HepG2 (cell line): Measurements from ENCODE around the gene KRTAP1-3. TPM values are rescaled to one million over a fixed set of nuclear protein-coding genes. Genes with fewer than 3 reads are reported as not detected.

Source experiments
- ATAC-seq: fragments of 200-7000 bp; cut with Tn5 transposase; 3 replicates; pipeline ENCODE4 v1.9.1; 2020; ENCODE audit warnings: mild to moderate bottlenecking, moderate library complexity
- BruUV-seq: library from RNA; stranded (reverse); fragments of 400-500 nt; replicated peaks from 2 replicates; lab custom pipeline; 2021; lab: Mats Ljungman, UMichigan
- CTCF ChIA-PET: fragments of 300-600 bp; formaldehyde crosslinking; extraction: SDS; loops from one replicate; lab custom pipeline; 2021; ENCODE audit warnings: low total read pairs, inconsistent platforms, low intra/inter-chr PET ratio; lab: Yijun Ruan, JAX
- POLR2A ChIA-PET: fragments of 350-600 bp; sonication (Branson Sonifier 250); formaldehyde crosslinking; loops from one replicate; lab custom pipeline; 2020; ENCODE audit warnings: antibody characterized with exemption, inconsistent platforms; lab: Yijun Ruan, JAX
- DNase-seq: peaks from one replicate; pipeline ENCODE4 v3.0.0-alpha.2; 2015; ENCODE audit warnings: low spot score
- FAIRE-seq: peaks from 3 replicates; lab custom pipeline; 2011; peaks lifted over from hg19 to GRCh38; lab: Jason Lieb, UNC
- H2AFZ ChIP-seq: one replicate; pipeline ENCODE4 v1.6.1; 2011; ENCODE audit warnings: low read length, inconsistent platforms
- H3K27ac ChIP-seq: fragments of 300-600 bp; 3 replicates; pipeline ENCODE4 v1.8.0; 2011; ENCODE audit warnings: mixed run types, mild to moderate bottlenecking, mixed read lengths, low read length, inconsistent platforms; ENCODE audit not compliant: insufficient read depth; ENCODE audit errors: extremely low read length
- H3K27me3 ChIP-seq, 2 experiments: fragments of 200-600 bp in 1 of 2; 2 replicates in 1 of 2; 3 replicates in 1 of 2; pipeline versions ENCODE4 v1.6.0 to v1.8.0; 2011; ENCODE audit warnings: low read length in 2 of 2, mild to moderate bottlenecking in 2 of 2, moderate library complexity in 2 of 2, inconsistent platforms in 1 of 2; ENCODE audit not compliant: insufficient read depth in 2 of 2, control insufficient read depth in 1 of 2
- H3K36me3 ChIP-seq, 2 experiments: fragments of 200-600 bp in 1 of 2; replicated peaks in 1 of 2; 2 replicates in 1 of 2; 3 replicates in 1 of 2; pipeline versions ENCODE4 v1.5.1 to v1.8.0; 2011; ENCODE audit warnings: low read length in 2 of 2, inconsistent platforms in 1 of 2; ENCODE audit not compliant: insufficient read depth in 2 of 2, control insufficient read depth in 1 of 2
- H3K4me1 ChIP-seq: 2 replicates; pipeline ENCODE4 v1.5.1; 2012; ENCODE audit warnings: low read length, inconsistent platforms; ENCODE audit not compliant: insufficient read depth
- H3K4me2 ChIP-seq: 2 replicates; pipeline ENCODE4 v1.6.0; 2011; ENCODE audit warnings: low read depth, low read length, inconsistent platforms
- H3K4me3 ChIP-seq, 3 experiments: fragments of 200-600 bp in 1 of 3; sonication (generic), shearing (Covaris generic) in 1 of 3; replicated peaks in 1 of 3; 2 replicates each; pipeline ENCODE4 v1.5.1; 2011 to 2016; ENCODE audit warnings: low read length in 3 of 3, inconsistent platforms in 2 of 3, low read depth in 2 of 3, mild to moderate bottlenecking in 2 of 3, control low read depth in 1 of 3, mixed read lengths in 1 of 3; ENCODE audit not compliant: insufficient read depth in 1 of 3
- H3K79me2 ChIP-seq: one replicate; pipeline ENCODE4 v1.6.1; 2011; ENCODE audit warnings: low read length, inconsistent platforms; ENCODE audit not compliant: insufficient read depth
- H3K9ac ChIP-seq: 2 replicates; pipeline ENCODE4 v1.6.0; 2011; ENCODE audit warnings: mild to moderate bottlenecking, low read depth, low read length, inconsistent platforms; ENCODE audit not compliant: insufficient read depth
- H3K9me3 ChIP-seq: 2 replicates; pipeline ENCODE4 v1.5.1; 2012; ENCODE audit warnings: mild to moderate bottlenecking, low read length
- H4K20me1 ChIP-seq: 2 replicates; pipeline ENCODE4 v1.6.0; 2011; ENCODE audit warnings: inconsistent platforms, mild to moderate bottlenecking, low read length, moderate library complexity; ENCODE audit not compliant: insufficient read depth
- MZF1 ChIP-seq: sonication (generic); formaldehyde crosslinking; IDR thresholded peaks from 2 replicates; pipeline ENCODE4 v1.8.1; 2023; ENCODE audit warnings: mild to moderate bottlenecking, missing genetic modification reagents, borderline replicate concordance
- NAIF1 ChIP-seq: sonication (generic); formaldehyde crosslinking; IDR thresholded peaks from 2 replicates; pipeline ENCODE4 v1.5.0; 2020; ENCODE audit warnings: mild to moderate bottlenecking, missing genetic modification reagents, borderline replicate concordance
- PCBP2 ChIP-seq: fragments of 200-400 bp; formaldehyde crosslinking; optimal IDR thresholded peaks from 2 replicates; pipeline ENCODE3; 2018; ENCODE audit warnings: low read length, low read depth; ENCODE audit not compliant: poor library complexity, severe bottlenecking
- PHF21A ChIP-seq: sonication (generic); formaldehyde crosslinking; IDR thresholded peaks from 2 replicates; pipeline ENCODE4 v1.5.0; 2020; ENCODE audit warnings: mild to moderate bottlenecking, missing genetic modification reagents
- RCOR2 ChIP-seq: IDR thresholded peaks from 2 replicates; pipeline ENCODE4 v1.6.1; 2016; ENCODE audit warnings: missing biosample characterization, missing genetic modification reagents
- RXRB ChIP-seq: IDR thresholded peaks from 2 replicates; pipeline ENCODE4 v1.6.1; 2016; ENCODE audit warnings: borderline replicate concordance, missing genetic modification reagents, missing compliant biosample characterization
- SMYD3 ChIP-seq: sonication (generic); formaldehyde crosslinking; IDR thresholded peaks from 2 replicates; pipeline ENCODE4 v1.8.1; 2023; ENCODE audit warnings: mild to moderate bottlenecking, missing genetic modification reagents
- WIZ ChIP-seq: sonication (generic); formaldehyde crosslinking; IDR thresholded peaks from 2 replicates; pipeline ENCODE4 v1.5.1; 2020; ENCODE audit warnings: mild to moderate bottlenecking, missing genetic modification reagents
- ZBTB8A ChIP-seq: sonication (generic); formaldehyde crosslinking; IDR thresholded peaks from 2 replicates; pipeline ENCODE4 v1.4.0; 2020; ENCODE audit warnings: mild to moderate bottlenecking, low read depth, missing genetic modification reagents, borderline replicate concordance
- ZFYVE20 ChIP-seq: sonication (generic); formaldehyde crosslinking; IDR thresholded peaks from 2 replicates; pipeline ENCODE4 v1.8.0; 2023; ENCODE audit warnings: low read depth, mild to moderate bottlenecking, moderate library complexity, missing genetic modification reagents, borderline replicate concordance
- ZNF747 ChIP-seq: sonication (generic); formaldehyde crosslinking; IDR thresholded peaks from 2 replicates; pipeline ENCODE4 v1.8.1; 2023; ENCODE audit warnings: missing genetic modification reagents, mild to moderate bottlenecking, borderline replicate concordance
- ZNF768 ChIP-seq: sonication (generic); formaldehyde crosslinking; IDR thresholded peaks from 2 replicates; pipeline ENCODE4 v1.4.0; 2020; ENCODE audit warnings: missing genetic modification reagents
- WGBS: methylation state at CpG from one replicate; pipeline ENCODE4 v1.1.6; 2017; ENCODE audit warnings: low lambda C conversion rate; 5-methylcytosine and 5-hydroxymethylcytosine counted together
- in situ Hi-C: cut with HindIII; loops from 2 replicates; pipeline ENCODE4 v1.10.0; 2017; ENCODE audit warnings: low pct_unique_long_range_greater_than_20kb; ENCODE audit not compliant: extremely low pct_ligation_motif_present
- intact Hi-C: fragments of 100-400 bp; cut with micrococcal nuclease; formaldehyde crosslinking; loops from one replicate; pipeline ENCODE4 v1.10.0; 2022; ENCODE audit not compliant: unreplicated experiment
- polyA plus RNA-seq, 8 experiments: library from polyadenylated mRNA; depleted of rRNA in 3 of 8; stranded (reverse) in 7 of 8; unstranded in 1 of 8; fragments of >200 nt; fragmentation: Illumina TruSeq in 4 of 8; extraction: Trizol in 4 of 8; gene quantifications; 2 replicates each; pipeline versions ENCODE4 v1.2.1 to v1.2.3, GENCODE V29; 2011 to 2016; ENCODE audit warnings: low read depth in 4 of 8, missing spikeins in 1 of 8, mixed read lengths in 1 of 8; ENCODE audit not compliant: insufficient read depth in 1 of 8
- total RNA-seq, 5 experiments: library from RNA; depleted of rRNA; stranded (reverse); fragments of >200 nt; fragmentation: Illumina TruSeq; extraction: Trizol; gene quantifications; 2 replicates each; pipeline ENCODE4 v1.2.3, GENCODE V29; 2016; ENCODE audit warnings: low read depth in 1 of 5
- TF ChIP-seq, protein P1 (sequence below): IDR thresholded peaks from 2 replicates; pipeline ENCODE4 v1.6.1; 2016
- TF ChIP-seq, protein P2 (sequence below): sonication (generic); formaldehyde crosslinking; IDR thresholded peaks from 2 replicates; pipeline ENCODE4 v1.5.0; 2020; ENCODE audit warnings: mild to moderate bottlenecking, missing genetic modification reagents, borderline replicate concordance

KRTAP1-3 gene
- total and polyA plus RNA-seq, 2 of the 13 experiments (the other 11 are each of a cell fraction or from before 2014, with no cell fraction given) = not detected

DNA sequence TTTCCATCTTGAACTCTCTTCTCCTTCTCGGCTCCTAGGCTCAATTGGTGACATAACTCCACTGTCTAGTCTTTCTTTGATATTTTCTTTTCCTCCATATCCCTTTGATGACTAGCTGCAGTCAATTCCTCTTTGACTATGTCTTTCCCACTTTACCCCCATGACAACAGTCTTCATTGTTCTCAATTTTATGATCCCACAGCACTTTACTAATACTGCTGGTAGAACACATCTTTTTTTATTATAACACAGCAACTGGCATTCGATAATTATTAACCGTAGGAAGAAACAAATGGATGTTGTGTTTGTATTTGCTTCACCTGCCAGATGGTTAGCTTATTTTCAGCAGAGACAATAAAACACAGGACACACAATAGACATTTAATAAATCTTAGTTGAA lies 42.0 kb downstream of the KRTAP1-3 start:
- BruUV-seq = no TSS peak

More for the DNA sequence above, 42.0 kb downstream of the KRTAP1-3 start:
- FAIRE-seq (no peak), ATAC-seq (no peak), DNase-seq (no peak)
- Histone ChIP-seq H3K4me2 (no peak overlapping the region), H2AFZ (no peak overlapping the region), H3K79me2 (no peaks in the 10 kb centered on the region), H3K9me3 (no peaks in the 10 kb centered on the region), H3K36me3 (no peaks in the 10 kb centered on the region), H3K9ac (no peak overlapping the region), H3K27ac (no peak overlapping the region), H3K27me3 (no peaks in the 10 kb centered on the region), H4K20me1 (no peaks in the 10 kb centered on the region), H3K4me1 (peaks cover 5% of the 10 kb centered on the region; the same call in 1 of the 2 replicates), H3K4me3 (no peak overlapping the region)
- POLR2A ChIA-PET = no interaction called here
- WGBS = 69% methylated on average over 3 of the region's 3 CpGs
- CTCF ChIA-PET = no interaction called here
- intact Hi-C loops = no loop called here
- TF ChIP-seq ZNF768 (no peak), MZF1 (CRISPR knock-in tag) (no peak), RXRB (no peak), PCBP2 (no peak), NAIF1 (CRISPR knock-in tag) (no peak), WIZ (CRISPR knock-in tag) (no peak), PHF21A (CRISPR knock-in tag) (no peak), SMYD3 (CRISPR knock-in tag) (no peak), RCOR2 (CRISPR knock-in tag) (no peak), ZNF747 (CRISPR knock-in tag) (no peak), ZBTB8A (CRISPR knock-in tag) (no peak), ZFYVE20 (CRISPR knock-in tag) (no peak)
- TF ChIP-seq, protein P1, sequence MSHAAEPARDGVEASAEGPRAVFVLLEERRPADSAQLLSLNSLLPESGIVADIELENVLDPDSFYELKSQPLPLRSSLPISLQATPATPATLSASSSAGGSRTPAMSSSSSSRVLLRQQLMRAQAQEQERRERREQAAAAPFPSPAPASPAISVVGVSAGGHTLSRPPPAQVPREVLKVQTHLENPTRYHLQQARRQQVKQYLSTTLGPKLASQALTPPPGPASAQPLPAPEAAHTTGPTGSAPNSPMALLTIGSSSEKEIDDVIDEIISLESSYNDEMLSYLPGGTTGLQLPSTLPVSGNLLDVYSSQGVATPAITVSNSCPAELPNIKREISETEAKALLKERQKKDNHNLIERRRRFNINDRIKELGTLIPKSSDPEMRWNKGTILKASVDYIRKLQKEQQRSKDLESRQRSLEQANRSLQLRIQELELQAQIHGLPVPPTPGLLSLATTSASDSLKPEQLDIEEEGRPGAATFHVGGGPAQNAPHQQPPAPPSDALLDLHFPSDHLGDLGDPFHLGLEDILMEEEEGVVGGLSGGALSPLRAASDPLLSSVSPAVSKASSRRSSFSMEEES (CRISPR knock-in tag) = no peak
- TF ChIP-seq, protein P2, sequence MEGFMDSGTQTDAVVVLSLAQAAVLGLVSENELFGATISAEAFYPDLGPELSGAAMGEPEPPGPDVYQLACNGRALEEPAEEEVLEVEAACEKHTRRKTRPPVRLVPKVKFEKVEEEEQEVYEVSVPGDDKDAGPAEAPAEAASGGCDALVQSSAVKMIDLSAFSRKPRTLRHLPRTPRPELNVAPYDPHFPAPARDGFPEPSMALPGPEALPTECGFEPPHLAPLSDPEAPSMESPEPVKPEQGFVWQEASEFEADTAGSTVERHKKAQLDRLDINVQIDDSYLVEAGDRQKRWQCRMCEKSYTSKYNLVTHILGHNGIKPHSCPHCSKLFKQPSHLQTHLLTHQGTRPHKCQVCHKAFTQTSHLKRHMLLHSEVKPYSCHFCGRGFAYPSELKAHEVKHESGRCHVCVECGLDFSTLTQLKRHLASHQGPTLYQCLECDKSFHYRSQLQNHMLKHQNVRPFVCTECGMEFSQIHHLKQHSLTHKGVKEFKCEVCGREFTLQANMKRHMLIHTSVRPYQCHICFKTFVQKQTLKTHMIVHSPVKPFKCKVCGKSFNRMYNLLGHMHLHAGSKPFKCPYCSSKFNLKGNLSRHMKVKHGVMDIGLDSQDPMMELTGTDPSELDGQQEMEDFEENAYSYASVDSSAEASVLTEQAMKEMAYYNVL (CRISPR knock-in tag) = no peak
- in situ Hi-C loops = no loop called here
